GM21737 (cell line): ENCODE results near the gene TRIM68.

ENCODE experiments used
- ATAC-seq: cut with Tn5 transposase; IDR thresholded peaks from one replicate; pipeline ENCODE4 v1.9.1; 2021; ENCODE audit warnings: mild to moderate bottlenecking, moderate library complexity; ENCODE audit not compliant: unreplicated experiment

The TRIM68 gene

DNA sequence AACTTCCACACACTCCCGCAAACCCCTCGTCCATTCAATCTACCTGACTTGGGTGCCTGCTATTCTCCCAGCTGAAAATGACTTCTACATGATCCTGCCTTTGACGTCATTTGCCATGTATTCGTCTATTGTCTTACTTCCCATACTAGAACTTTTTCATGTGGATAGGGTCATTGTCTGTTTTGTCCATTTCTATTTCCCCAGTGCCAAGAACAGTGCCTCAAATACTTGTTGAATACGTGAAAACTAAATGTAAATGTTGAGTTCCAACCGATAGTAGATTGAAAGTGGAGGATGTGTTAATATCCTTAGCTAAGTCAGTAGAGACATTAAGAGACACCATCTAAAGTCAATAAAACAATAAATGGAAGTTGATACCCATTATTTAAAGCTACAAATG, 935 bp downstream of the TRIM68 start:
- no peak for ATAC-seq

DNA sequence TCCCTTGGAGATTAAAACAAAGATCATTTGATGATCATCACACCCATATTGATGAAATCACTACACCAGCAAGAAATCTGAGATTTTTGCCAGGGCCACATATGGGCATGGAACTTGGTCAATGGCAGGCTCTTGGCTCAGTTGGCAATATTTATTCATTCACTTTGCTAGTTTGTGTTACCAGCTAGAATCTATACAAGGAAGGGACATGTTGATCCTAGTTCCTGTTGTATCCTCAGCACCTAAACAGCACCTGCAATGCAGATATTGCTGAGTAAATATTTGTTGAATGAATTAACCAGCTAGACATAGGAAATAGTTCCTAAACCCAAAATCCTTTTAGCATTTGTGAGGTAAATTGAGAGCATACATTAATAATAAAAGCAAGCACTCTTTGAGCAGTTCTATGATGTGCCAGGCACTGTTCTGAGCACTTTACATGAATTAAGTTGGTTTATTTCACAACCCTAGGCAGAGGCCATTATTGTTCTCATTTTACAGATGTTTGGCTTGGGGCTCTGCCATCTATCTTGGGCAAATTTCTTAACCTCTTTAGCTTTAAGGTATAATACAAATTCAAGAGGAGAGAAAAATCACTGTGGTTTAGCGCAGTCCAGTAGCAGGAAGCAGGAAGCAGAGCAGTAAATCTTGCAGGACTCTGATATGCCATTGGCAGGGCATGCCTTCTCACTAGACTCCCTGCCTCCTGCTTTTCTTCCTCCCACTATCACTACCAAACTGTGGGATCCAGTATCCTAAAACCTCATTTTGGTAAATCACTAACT, 1.6 kb downstream of the TRIM68 start:
- ATAC-seq: no peak

DNA sequence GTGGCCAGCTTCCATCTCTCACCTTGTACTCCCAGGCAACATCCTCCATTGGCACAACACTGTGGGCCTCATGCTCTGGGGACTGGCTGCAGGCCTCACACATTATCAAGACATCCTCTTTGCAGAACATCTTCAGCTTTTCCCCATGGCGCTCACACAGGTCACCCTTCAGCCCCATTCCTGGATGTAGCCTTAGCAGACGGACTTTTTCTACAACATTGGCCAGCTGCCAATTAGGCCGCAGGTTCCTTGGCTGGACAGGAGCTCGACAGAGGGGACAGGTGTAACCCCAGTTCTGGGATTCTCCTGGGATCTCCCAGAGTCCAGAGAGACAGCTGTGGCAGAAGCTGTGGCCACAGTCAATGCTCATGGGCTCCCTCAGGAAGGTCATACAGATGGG, 3.0 kb downstream of the TRIM68 start:
- no peak for ATAC-seq

DNA sequence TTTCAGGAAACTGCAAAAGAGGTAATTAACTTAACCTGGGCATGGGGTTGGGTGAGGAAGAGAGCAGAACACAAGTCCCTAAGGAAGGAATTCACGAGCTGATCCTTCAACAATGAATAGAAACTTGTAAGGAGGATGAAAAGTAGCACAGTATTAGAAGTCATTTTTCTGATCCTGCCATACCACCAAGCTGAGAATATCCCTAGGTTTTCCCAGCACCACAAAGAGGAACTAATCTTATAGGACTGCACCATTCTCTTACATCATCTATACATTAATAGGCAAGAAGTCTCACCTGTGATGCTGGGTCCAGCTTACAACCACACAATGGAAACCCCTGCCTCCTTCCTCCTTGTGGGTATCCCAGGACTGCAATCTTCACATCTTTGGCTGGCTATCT, 14.3 kb downstream of the TRIM68 start, which contains the start of gene OR52I1:
OR52I1 (plus strand) TSS at position 301 of the 400 bp plus-strand sequence; CDS start at position 301, 0 bp downstream.
- ATAC-seq: no peak

DNA sequence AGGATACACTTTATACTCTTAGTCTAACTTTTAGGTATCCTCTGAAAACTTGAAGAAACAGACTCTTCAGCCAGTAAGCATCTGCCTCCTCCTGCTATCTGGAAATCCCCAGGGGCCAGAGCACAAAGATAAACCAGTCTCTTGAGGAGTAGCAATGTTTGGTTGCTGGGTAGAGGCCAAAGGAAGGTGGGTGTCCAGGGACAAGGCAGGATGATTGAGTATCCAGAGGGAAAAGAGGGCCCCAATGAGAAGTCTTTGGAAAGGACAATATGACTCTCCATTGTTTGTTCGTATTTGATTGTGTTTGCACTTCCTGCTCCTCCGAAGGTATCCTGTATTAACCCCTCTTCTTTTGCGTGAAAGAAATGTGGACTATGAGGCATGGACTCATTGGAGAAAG, 19.0 kb downstream of the TRIM68 start:
- ATAC-seq: no peak

DNA sequence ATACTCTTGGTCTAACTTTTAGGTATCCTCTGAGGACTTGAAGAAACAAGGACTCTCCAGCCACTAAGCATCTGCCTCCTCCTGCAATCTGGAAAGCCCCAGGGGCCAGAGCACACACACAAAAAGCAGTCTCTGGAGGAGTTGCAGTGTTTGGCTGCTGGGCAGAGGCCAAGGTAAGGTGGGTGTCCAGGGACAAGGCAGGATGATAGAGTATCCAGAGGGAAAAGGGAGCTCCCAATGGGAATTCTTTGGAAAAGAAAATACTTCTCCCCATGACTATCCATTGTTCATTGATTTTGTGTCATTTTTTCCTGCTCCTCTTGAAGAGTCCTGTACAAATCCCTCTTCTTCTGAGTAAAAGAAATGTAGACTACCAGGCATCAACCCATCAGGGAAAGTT, 26.6 kb downstream of the TRIM68 start, which contains the start of gene OR52I2:
OR52I2 (plus strand) TSS at position 301 of the 400 bp plus-strand sequence.
- ATAC-seq: no peak

DNA sequence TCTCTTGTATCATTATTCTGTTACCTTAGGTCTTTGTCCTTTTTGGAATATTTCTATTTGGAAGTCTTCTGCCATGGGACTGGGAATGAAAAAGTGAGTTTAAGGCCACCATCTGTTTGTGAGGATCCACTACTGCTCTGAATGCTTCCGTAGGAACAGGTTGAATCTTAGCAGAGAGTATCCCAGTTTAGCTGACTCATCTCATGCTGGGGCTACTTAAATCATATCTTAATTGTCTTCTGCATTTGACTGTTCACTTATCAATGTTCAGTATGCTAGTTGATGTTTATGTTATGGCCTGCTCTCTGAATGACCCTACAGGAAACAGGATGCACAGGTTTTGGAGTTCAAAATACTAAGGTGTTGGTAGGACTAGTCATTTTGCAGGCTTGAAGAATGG, 27.9 kb downstream of the TRIM68 start:
- no peak for ATAC-seq

DNA sequence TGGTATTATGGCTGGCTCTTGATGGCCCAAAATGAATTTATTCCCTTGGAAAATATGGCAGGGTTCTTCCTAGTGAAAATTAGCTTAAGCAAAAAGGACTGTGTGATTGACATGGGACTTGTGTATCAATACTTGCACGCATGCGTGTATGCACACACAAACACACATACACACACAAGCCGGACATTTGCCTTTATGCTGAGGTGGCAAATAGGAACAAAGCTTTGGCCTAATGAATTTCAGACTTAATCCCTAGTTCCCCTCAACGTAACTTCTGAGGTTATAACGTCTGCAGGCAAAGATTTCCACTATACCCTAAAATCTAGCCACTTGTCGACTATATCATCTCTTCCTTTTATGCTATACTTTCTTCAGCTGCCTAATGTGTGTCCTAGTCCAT, 29.4 kb downstream of the TRIM68 start:
- no peak for ATAC-seq

DNA sequence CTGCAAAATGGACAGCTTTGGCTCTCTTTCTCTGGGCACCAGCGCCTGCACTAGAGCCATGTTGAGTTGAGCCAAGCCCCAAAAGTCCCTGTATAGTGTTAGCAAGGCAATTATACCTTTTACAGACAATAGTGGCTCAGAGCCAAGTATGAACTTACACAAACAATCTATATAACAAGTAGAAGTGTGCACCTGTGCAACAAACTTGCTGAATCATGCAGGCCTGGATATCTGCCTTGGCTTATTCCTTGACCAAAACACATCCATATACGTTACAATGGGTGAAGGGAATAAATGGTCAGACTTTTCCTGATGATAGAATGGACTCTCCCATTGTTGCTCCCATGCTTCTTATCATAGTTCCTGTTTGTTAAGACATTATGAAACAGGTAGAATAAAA, 30.3 kb downstream of the TRIM68 start:
- ATAC-seq: no peak

DNA sequence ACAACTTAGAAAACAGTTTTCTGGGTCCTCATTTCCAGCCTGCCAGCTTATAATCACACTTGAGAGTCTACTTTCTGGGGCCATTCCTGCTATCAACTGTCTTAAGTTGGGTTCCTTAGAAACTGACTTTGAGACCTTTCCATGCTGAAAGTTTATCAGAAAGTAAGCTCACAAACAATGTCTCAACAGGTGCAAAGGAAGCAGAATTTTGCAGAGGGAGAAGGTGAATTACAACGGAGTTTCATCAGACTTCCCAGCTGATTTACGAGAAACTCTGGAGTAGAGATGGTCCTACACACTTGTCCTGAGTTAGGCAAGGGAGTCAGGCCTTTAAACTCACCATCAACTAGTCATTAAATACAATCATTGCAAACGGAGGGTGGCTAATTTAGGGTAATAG, 31.2 kb downstream of the TRIM68 start:
- ATAC-seq: no peak

DNA sequence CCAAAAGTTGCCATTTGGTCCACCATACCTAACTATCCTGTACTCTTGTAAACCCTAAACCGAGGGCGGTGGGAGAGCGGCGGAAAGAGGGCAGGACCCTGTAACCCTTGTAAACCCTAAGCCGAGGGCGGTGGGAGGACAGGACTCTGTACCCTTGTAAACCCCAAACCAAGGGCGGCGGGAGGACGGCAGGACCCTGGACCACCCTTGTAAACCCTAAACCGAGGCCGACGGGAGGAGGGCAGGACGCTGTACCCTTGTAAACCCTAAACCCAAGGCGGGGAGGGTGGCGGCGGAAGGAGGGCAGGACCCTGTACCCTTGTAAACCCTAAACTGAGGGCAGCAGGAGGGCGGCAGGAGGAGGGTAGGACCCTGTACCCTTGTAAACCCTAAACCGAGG, 39.0 kb downstream of the TRIM68 start:
- ATAC-seq: no peak

DNA sequence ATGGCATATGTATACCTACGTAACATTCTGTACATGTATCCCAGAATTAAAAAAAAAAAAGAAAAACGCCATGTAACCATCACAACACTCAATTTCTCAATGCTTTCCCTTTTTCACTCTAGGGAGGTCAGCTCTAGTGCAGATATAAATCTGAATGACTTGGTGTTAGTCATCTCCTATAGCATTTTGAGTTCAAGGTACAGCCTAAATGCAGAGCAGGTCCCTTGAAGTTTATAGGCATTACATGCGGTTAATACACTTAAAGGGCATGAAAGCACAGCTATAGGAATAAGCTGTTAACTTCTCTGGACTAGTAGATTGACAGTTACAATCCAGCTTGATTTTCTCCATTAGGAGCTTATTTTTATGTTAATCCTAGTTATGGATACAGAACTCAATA, 42.7 kb downstream of the TRIM68 start:
- no peak for ATAC-seq

DNA sequence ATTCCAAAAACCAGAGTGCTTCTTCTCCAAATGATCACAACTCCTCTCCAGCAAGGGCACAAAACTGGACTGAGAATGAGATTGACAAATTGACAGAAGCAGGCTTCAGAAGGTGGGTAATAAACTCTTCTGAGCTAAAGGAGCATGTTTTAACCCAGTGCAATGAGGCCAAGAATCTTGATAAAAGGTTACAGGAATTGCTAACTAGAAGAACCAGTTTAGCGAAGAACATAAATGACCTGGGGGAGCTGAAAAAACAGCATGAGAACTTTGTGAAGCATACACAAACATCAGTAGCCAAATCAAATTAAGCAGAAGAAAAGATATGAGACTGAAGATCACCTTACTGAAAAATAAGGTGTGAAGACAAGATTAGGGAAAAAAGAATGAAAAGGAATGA, 47.6 kb downstream of the TRIM68 start:
- no peak for ATAC-seq

DNA sequence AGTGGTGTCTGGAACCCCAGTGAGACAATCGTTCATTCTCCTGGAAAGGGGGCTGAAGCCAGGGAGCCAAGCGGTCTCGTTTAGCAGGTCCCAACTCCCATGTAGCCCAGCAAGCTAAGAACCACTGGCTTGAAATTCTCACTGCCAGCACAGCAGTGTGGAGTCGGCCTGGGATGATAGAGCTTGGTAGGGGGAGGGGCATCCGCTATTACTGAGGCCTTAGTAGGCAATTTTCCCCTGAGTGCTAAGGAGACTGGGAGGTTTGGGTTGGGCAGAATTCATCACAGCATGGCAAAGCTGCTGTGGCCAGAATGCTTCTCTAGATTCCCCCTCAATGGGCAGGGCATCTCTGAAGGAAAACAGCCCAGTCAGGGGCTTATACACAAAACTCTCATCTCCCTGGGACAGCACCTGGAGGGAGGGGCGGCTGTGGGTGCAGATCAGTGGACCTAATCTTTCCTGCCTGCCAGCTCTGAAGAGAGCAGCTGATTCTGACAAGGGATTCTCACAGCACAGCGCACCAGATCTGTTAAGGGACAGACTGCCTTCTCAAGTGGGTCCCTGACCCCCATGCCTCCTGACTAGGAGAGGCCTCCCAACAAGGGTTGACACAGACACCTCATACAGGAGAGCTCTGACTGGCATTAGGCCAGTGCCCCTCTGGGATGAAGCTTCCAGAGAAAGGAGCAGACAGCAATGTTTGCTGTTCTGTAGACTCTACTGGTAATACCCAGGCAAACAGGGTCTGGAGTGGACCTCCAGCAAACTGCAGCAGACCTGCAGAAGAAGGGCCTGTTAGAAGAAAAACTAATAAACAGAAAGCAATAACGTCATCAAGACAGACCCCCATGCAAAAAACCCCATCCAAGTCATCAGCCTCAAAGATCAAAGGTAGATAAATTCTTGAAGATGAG, 48.2 kb downstream of the TRIM68 start:
- ATAC-seq: no peak

DNA sequence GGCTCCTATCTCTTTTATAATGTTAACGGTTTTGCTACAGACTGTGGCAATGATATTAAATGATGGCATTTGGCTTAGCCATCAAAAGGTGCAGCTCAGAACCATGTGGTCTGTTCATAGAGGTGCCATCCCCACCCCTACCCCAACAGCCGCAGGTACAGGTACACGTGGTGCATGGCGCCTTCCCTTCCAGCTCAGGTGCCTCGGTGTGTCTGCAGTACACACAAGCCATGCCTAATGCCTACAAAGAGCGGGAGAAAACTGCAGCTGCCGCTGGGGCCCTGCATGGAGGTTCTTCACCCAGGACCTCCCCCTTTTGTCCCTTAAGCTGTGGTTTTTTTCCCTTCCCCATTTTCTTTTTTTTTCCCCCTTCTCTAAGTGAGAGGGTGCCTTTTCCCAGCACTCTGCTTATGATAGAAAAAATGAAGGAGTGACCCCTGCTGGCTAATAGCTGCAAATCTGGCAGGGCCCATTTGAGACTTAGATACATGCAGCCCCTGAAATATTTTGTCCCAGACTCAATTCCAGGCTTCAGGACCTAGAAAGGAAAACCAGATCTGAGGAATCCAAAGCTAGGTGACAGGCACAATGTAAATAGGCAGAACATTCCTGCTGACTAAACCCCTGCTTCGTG, 56.6 kb downstream of the TRIM68 start:
- no peak for ATAC-seq
